HepG2 (cell line): ENCODE results near the gene TM9SF2. TPM values are rescaled to one million over a fixed set of nuclear protein-coding genes. Genes with fewer than 3 reads are reported as not detected.
A peak's percentile ranks its signal among the peaks of the same experiment; 100 is the strongest.

Experiments
- ARID2 ChIP-seq: sonication (generic); formaldehyde crosslinking; IDR thresholded peaks from 2 replicates; pipeline ENCODE4 v1.8.1; 2022; ENCODE audit warnings: mild to moderate bottlenecking, missing genetic modification reagents, borderline replicate concordance
- BCL3 ChIP-seq: sonication (generic); formaldehyde crosslinking; IDR thresholded peaks from 2 replicates; pipeline ENCODE4 v1.5.1; 2020; ENCODE audit warnings: mild to moderate bottlenecking, missing genetic modification reagents, moderate library complexity
- MED8 ChIP-seq: sonication (generic); formaldehyde crosslinking; IDR thresholded peaks from 2 replicates; pipeline ENCODE4 v1.8.1; 2023; ENCODE audit warnings: mild to moderate bottlenecking, missing genetic modification reagents; ENCODE audit not compliant: insufficient replicate concordance
- MXI1 ChIP-seq: IDR thresholded peaks from 3 replicates; pipeline ENCODE4 v1.6.1; 2012; ENCODE audit warnings: low read depth, low read length, inconsistent platforms, borderline replicate concordance
- NCOA1 ChIP-seq: sonication (generic); formaldehyde crosslinking; IDR thresholded peaks from 2 replicates; pipeline ENCODE4 v1.9.0; 2021; ENCODE audit warnings: missing genetic modification reagents
- SMYD3 ChIP-seq: sonication (generic); formaldehyde crosslinking; IDR thresholded peaks from 2 replicates; pipeline ENCODE4 v1.8.1; 2023; ENCODE audit warnings: mild to moderate bottlenecking, missing genetic modification reagents
- THAP9 ChIP-seq: sonication (generic); formaldehyde crosslinking; IDR thresholded peaks from 2 replicates; pipeline ENCODE4; 2020; ENCODE audit warnings: missing genetic modification reagents, mild to moderate bottlenecking, borderline replicate concordance
- ZNF142 ChIP-seq: sonication (generic); formaldehyde crosslinking; IDR thresholded peaks from 2 replicates; pipeline ENCODE4 v1.4.0; 2020; ENCODE audit warnings: missing genetic modification reagents
- ZNF431 ChIP-seq: sonication (generic); formaldehyde crosslinking; IDR thresholded peaks from 2 replicates; pipeline ENCODE4 v1.9.0; 2022; ENCODE audit warnings: missing genetic modification reagents, low read depth, mild to moderate bottlenecking, borderline replicate concordance
- ZNF563 ChIP-seq: sonication (generic); formaldehyde crosslinking; IDR thresholded peaks from 2 replicates; pipeline ENCODE4 v1.8.0; 2022; ENCODE audit warnings: mild to moderate bottlenecking, moderate library complexity, missing genetic modification reagents
- ZNF615 ChIP-seq: sonication (generic); formaldehyde crosslinking; IDR thresholded peaks from 2 replicates; pipeline ENCODE4 v1.5.0; 2020; ENCODE audit warnings: mild to moderate bottlenecking, missing genetic modification reagents, borderline replicate concordance
- ZNF747 ChIP-seq: sonication (generic); formaldehyde crosslinking; IDR thresholded peaks from 2 replicates; pipeline ENCODE4 v1.8.1; 2023; ENCODE audit warnings: missing genetic modification reagents, mild to moderate bottlenecking, borderline replicate concordance
- polyA plus RNA-seq, 8 experiments: library from polyadenylated mRNA; depleted of rRNA in 3 of 8; stranded (reverse) in 7 of 8; unstranded in 1 of 8; fragments of >200 nt; fragmentation: Illumina TruSeq in 4 of 8; extraction: Trizol in 4 of 8; gene quantifications; 2 replicates each; pipeline versions ENCODE4 v1.2.1 to v1.2.3, GENCODE V29; 2011 to 2016; ENCODE audit warnings: low read depth in 4 of 8, missing spikeins in 1 of 8, mixed read lengths in 1 of 8; ENCODE audit not compliant: insufficient read depth in 1 of 8
- total RNA-seq, 5 experiments: library from RNA; depleted of rRNA; stranded (reverse); fragments of >200 nt; fragmentation: Illumina TruSeq; extraction: Trizol; gene quantifications; 2 replicates each; pipeline ENCODE4 v1.2.3, GENCODE V29; 2016; ENCODE audit warnings: low read depth in 1 of 5

TM9SF2 gene
- total and polyA plus RNA-seq, 2 of the 13 experiments (the other 11 are each of a cell fraction or from before 2014, with no cell fraction given) = 94.1 to 123 TPM

- TF ChIP-seq BCL3 (peak; percentile 69; the same call in 1 of the 2 replicates), THAP9 (CRISPR knock-in tag) (peak; percentile 9; the same call in 1 of the 2 replicates), ZNF563 (0 out of 2 replicates have a peak, but pooled peaks have one; percentile 50), ZNF431 (CRISPR knock-in tag) (no peak), ZNF747 (peak; percentile 56), ZNF615 (CRISPR knock-in tag) (no peak), ARID2 (CRISPR knock-in tag) (peak; percentile 53; the same call in 1 of the 2 replicates), ZNF142 (CRISPR knock-in tag) (peak; percentile 25; the same call in 1 of the 2 replicates), NCOA1 (CRISPR knock-in tag) (no peak), SMYD3 (no peak; the same call in 1 of the 2 replicates), MED8 (CRISPR knock-in tag) (no peak), MXI1 (peak; percentile 77; the same call in 2 of the 3 replicates)
Measured at GRCh38 chr13:99501184-99501847, at the start of gene TM9SF2 (continued).
